K562 (cell line): ENCODE measurements around the gene FAM234A. TPM values are rescaled to one million over a fixed set of nuclear protein-coding genes. Genes with fewer than 3 reads are reported as not detected.

ENCODE experiments used
- ATAC-seq: fragments of 200-7000 bp; cut with Tn5 transposase; 3 replicates; pipeline ENCODE4 v1.9.1; 2020; ENCODE audit warnings: moderate library complexity
- BruUV-seq: library from RNA; stranded (reverse); fragments of 400-500 nt; replicated peaks from 2 replicates; lab custom pipeline; 2021; lab: Mats Ljungman, UMichigan
- CTCF ChIA-PET: fragments of 300-600 bp; formaldehyde crosslinking; extraction: SDS; loops from one replicate; lab custom pipeline; 2021; ENCODE audit warnings: low intra/inter-chr PET ratio; lab: Yijun Ruan, JAX
- POLR2A ChIA-PET: fragments of 300-600, 350-650 bp; sonication (Branson Sonifier 250); formaldehyde crosslinking; extraction: SDS; loops from one replicate; lab custom pipeline; 2021; ENCODE audit warnings: antibody characterized with exemption, inconsistent platforms; lab: Yijun Ruan, JAX
- DNase-seq, 4 experiments: peaks; one replicate each; pipeline versions ENCODE4 v3.0.0 to v3.0.0-alpha.2; 2011 to 2018; ENCODE audit warnings: low spot score in 3 of 4, mixed read lengths in 3 of 4; ENCODE audit errors: extremely low read depth in 1 of 4
- FAIRE-seq: peaks from 2 replicates; lab custom pipeline; 2011; peaks lifted over from hg19 to GRCh38; lab: Jason Lieb, UNC
- H2AFZ ChIP-seq: 2 replicates; pipeline ENCODE4 v1.6.0; 2011; ENCODE audit warnings: low read depth, low read length, control low read depth, inconsistent platforms
- H3K27ac ChIP-seq: fragments of 200-600 bp; 3 replicates; pipeline ENCODE4 v1.8.0; 2011; ENCODE audit warnings: low read depth, mild to moderate bottlenecking, control low read depth, inconsistent platforms, low read length, moderate library complexity, mixed read lengths; ENCODE audit errors: extremely low read depth
- H3K27me3 ChIP-seq, 2 experiments: fragments of 300-600 bp in 1 of 2; 2 replicates in 1 of 2; 3 replicates in 1 of 2; pipeline versions ENCODE4 v1.6.0 to v1.8.0; 2011; ENCODE audit warnings: inconsistent platforms in 2 of 2, low read length in 2 of 2, mild to moderate bottlenecking in 1 of 2, mixed read lengths in 1 of 2, moderate library complexity in 1 of 2; ENCODE audit not compliant: control insufficient read depth in 2 of 2, insufficient read depth in 2 of 2
- H3K36me3 ChIP-seq: fragments of 300-600 bp; 3 replicates; pipeline ENCODE4 v1.8.0; 2011; ENCODE audit warnings: mild to moderate bottlenecking, low read length, inconsistent platforms; ENCODE audit not compliant: control insufficient read depth, insufficient read depth
- H3K4me1 ChIP-seq, 2 experiments: fragments of 200-600 bp in 1 of 2; replicated peaks in 1 of 2; 2 replicates in 1 of 2; 3 replicates in 1 of 2; pipeline versions ENCODE4 v1.5.1 to v1.8.0; 2011; ENCODE audit warnings: inconsistent platforms in 2 of 2, low read length in 2 of 2, mild to moderate bottlenecking in 1 of 2, mixed read lengths in 1 of 2, moderate library complexity in 1 of 2; ENCODE audit not compliant: control insufficient read depth in 2 of 2, insufficient read depth in 2 of 2
- H3K4me2 ChIP-seq: 2 replicates; pipeline ENCODE4 v1.6.1; 2011; ENCODE audit warnings: low read length, control low read depth, inconsistent platforms, mixed read lengths; ENCODE audit not compliant: insufficient read depth
- H3K4me3 ChIP-seq: fragments of 200-600 bp; sonication (generic), shearing (Covaris generic); 2 replicates; pipeline ENCODE4 v1.5.1; 2016; ENCODE audit warnings: control low read depth, inconsistent platforms
- H3K79me2 ChIP-seq: fragments of 200-600 bp; 3 replicates; pipeline ENCODE4 v1.8.0; 2011; ENCODE audit warnings: low read length, inconsistent platforms; ENCODE audit not compliant: control insufficient read depth, insufficient read depth
- H3K9ac ChIP-seq, 2 experiments: 2 replicates each; pipeline versions ENCODE4 v1.6.0 to v1.6.1; 2011; ENCODE audit warnings: low read depth in 2 of 2, low read length in 2 of 2, control low read depth in 1 of 2, inconsistent platforms in 1 of 2, mild to moderate bottlenecking in 1 of 2, mixed read lengths in 1 of 2; ENCODE audit not compliant: insufficient read depth in 1 of 2
- H3K9me1 ChIP-seq: one replicate; pipeline ENCODE4 v1.6.0; 2011; ENCODE audit warnings: inconsistent platforms, mild to moderate bottlenecking, low read length, moderate library complexity; ENCODE audit not compliant: control insufficient read depth, insufficient read depth
- H3K9me3 ChIP-seq: replicated peaks from 2 replicates; pipeline ENCODE4 v1.5.1; 2011; ENCODE audit warnings: low read depth, low read length, inconsistent platforms; ENCODE audit not compliant: control insufficient read depth, insufficient read depth
- H4K20me1 ChIP-seq: replicated peaks from 2 replicates; pipeline ENCODE4 v1.6.1; 2011; ENCODE audit warnings: low read length, inconsistent platforms, mixed read lengths; ENCODE audit not compliant: control insufficient read depth, insufficient read depth
- ARID4B ChIP-seq: sonication (generic); formaldehyde crosslinking; IDR thresholded peaks from 2 replicates; pipeline ENCODE4 v1.8.0; 2022; ENCODE audit warnings: mild to moderate bottlenecking, missing genetic modification reagents
- DIDO1 ChIP-seq: fragments of 450-650 bp; IDR thresholded peaks from 2 replicates; pipeline ENCODE4 v1.6.1; 2016; ENCODE audit warnings: low read depth, missing biosample characterization, missing genetic modification characterization
- ELF4 ChIP-seq: fragments of 450-650 bp; formaldehyde crosslinking; IDR thresholded peaks from 2 replicates; pipeline ENCODE4 v1.4.0; 2022; ENCODE audit warnings: missing genetic modification characterization
- EZH2 ChIP-seq: IDR thresholded peaks from 2 replicates; pipeline ENCODE4 v1.6.1; 2012; ENCODE audit warnings: low read depth, mild to moderate bottlenecking, inconsistent platforms, low read length, borderline replicate concordance
- HDAC8 ChIP-seq: fragments of 450-650 bp; IDR thresholded peaks from 2 replicates; pipeline ENCODE4 v1.6.1; 2016; ENCODE audit warnings: mild to moderate bottlenecking, missing genetic modification characterization, moderate library complexity, missing compliant biosample characterization
- KLF13 ChIP-seq: fragments of 450-650 bp; IDR thresholded peaks from 2 replicates; pipeline ENCODE4 v1.6.1; 2016; ENCODE audit warnings: missing genetic modification characterization, low read depth, mild to moderate bottlenecking, missing compliant biosample characterization, moderate library complexity, borderline replicate concordance
- MECOM ChIP-seq: fragments of 250-450 bp; sonication (Bioruptor Pico); IDR thresholded peaks from 2 replicates; pipeline ENCODE4 v1.8.0; 2022; ENCODE audit warnings: inconsistent platforms
- ZMIZ1 ChIP-seq, 2 experiments: fragments of 150-350 bp in 1 of 2; IDR thresholded peaks; 2 replicates each; pipeline ENCODE4 v1.6.1; 2012 to 2016; ENCODE audit warnings: low read depth in 2 of 2, low read length in 2 of 2, mild to moderate bottlenecking in 1 of 2, moderate library complexity in 1 of 2
- ZNF780A ChIP-seq: fragments of 250-450 bp; sonication (Bioruptor Pico); IDR thresholded peaks from 2 replicates; pipeline ENCODE4 v1.5.0; 2021; ENCODE audit warnings: mild to moderate bottlenecking
- ZNF830 ChIP-seq: fragments of 250-450 bp; sonication (Bioruptor Pico); IDR thresholded peaks from 2 replicates; pipeline ENCODE4 v1.5.0; 2021; ENCODE audit warnings: mild to moderate bottlenecking
- WGBS: fragments of 100-300 bp; shearing (Covaris generic); methylation state at CpG from one replicate; pipeline ENCODE4 v1.1.6; 2016; ENCODE audit warnings: low coverage, mixed read lengths; ENCODE audit not compliant: insufficient coverage; ENCODE audit errors: missing lambda C conversion rate; 5-methylcytosine and 5-hydroxymethylcytosine counted together
- in situ Hi-C: fragments of 300-500 bp; cut with MboI; formaldehyde crosslinking; loops from 4 replicates; pipeline ENCODE4 v1.15.0; 2018; ENCODE audit warnings: inconsistent platforms, mixed read lengths
- intact Hi-C: fragments of 100-400 bp; cut with micrococcal nuclease; formaldehyde crosslinking; loops from 2 replicates; pipeline ENCODE4 v1.14.2; 2022
- polyA plus RNA-seq, 8 experiments: library from polyadenylated mRNA; depleted of rRNA in 4 of 8; stranded (reverse) in 5 of 8; unstranded in 3 of 8; fragments of >200 nt; fragmentation: Nextera tagmentation in 2 of 8; fragmentation: Illumina TruSeq in 1 of 8; extraction: Ambion mirVana in 2 of 8; extraction: Trizol in 1 of 8; gene quantifications; 2 replicates each; pipeline versions ENCODE4 v1.2.1 to v1.2.3, GENCODE V29; 2011 to 2014; ENCODE audit warnings: inconsistent platforms in 1 of 8, missing spikeins in 1 of 8
- total RNA-seq, 7 experiments: library from RNA; depleted of rRNA in 6 of 7; stranded (reverse); fragments of >200 nt in 6 of 7; fragmentation: Illumina TruSeq in 2 of 7; extraction: Trizol in 2 of 7; gene quantifications; 2 replicates each; pipeline versions ENCODE4 v1.2.1 to v1.2.3, GENCODE V29; 2011 to 2021; ENCODE audit warnings: low replicate concordance in 1 of 7

FAM234A gene
- total and polyA plus RNA-seq, 9 of the 15 experiments (the other 6 are each of a cell fraction or from before 2014, with no cell fraction given), result 1.0 to 47.9 (median 15.0) TPM

- TF ChIP-seq KLF13 (tag) (no peak), ZMIZ1 (IDR thresholded peaks at IDR 0.05; ENCODE audit: low read depth in 2 of 2, low read length in 2 of 2) (no peak), ZNF780A (CRISPR knock-in tag) (no peak)
Observed at GRCh38 chr16:259814-260253, 25.2 kb downstream of the FAM234A start (continued).

- FAIRE-seq, result no peak
- TF ChIP-seq HDAC8 (tag), result no peak
- no peak for TF ChIP-seq ZNF830 (CRISPR knock-in tag)
- no peak for TF ChIP-seq MECOM (CRISPR knock-in tag)
- TF ChIP-seq ARID4B, result no peak
- no peak for TF ChIP-seq DIDO1 (tag)
- TF ChIP-seq ELF4 (CRISPR knock-in tag), result no peak
- TF ChIP-seq EZH2, result no peak
Observed at GRCh38 chr16:260326-260725, 25.7 kb downstream of the FAM234A start.

More at GRCh38 chr16:260326-260725, 25.7 kb downstream of the FAM234A start:
- no peaks in the 10 kb centered on the region for H3K27me3 ChIP-seq
- DNase-seq (no peak), ATAC-seq (no peak)
- H3K27ac ChIP-seq, result no peak overlapping the region
- H3K4me3 ChIP-seq, result no peak overlapping the region
- intact Hi-C loops, result no loop called here
- BruUV-seq, result no TSS peak
- H3K36me3 ChIP-seq, result peaks cover 27% of the 10 kb centered on the region; the same call in 2 of the 3 replicates
- in situ Hi-C loops, result no loop called here
- no peak overlapping the region for H2AFZ ChIP-seq
- CTCF ChIA-PET, result no interaction called here
- peaks cover 13 to 51% of the 10 kb centered on the region in 2 experiments; a peak in 4 of 5 replicates for H3K4me1 ChIP-seq
- H3K79me2 ChIP-seq, result no peaks in the 10 kb centered on the region
- no peaks in the 10 kb centered on the region for H4K20me1 ChIP-seq
- WGBS, result 96% methylated on average over 15 of the region's 19 CpGs
- no peak overlapping the region for H3K4me2 ChIP-seq
- H3K9ac ChIP-seq, result peak overlapping the region in 1 of 2 experiments; percentile 77; a peak in 2 of 4 replicates
- no peaks in the 10 kb centered on the region for H3K9me3 ChIP-seq
- POLR2A ChIA-PET, result interaction anchor here (0.8 kb wide), 1 partner anchor 16 kb away, joined by 3 read pairs; no protein-coding TSS in a partner anchor
- H3K9me1 ChIP-seq, result peaks cover 4% of the 10 kb centered on the region
